ENCODE measurements around the gene LPIN3. TPM values are rescaled to one million over a fixed set of nuclear protein-coding genes. Genes with fewer than 3 reads are reported as not detected.

LPIN3 gene
- total and polyA plus RNA-seq, 2 of the 8 experiments (the other 6 are each of a cell fraction or from before 2014, with no cell fraction given): 3.7 to 3.9 TPM

DNA sequence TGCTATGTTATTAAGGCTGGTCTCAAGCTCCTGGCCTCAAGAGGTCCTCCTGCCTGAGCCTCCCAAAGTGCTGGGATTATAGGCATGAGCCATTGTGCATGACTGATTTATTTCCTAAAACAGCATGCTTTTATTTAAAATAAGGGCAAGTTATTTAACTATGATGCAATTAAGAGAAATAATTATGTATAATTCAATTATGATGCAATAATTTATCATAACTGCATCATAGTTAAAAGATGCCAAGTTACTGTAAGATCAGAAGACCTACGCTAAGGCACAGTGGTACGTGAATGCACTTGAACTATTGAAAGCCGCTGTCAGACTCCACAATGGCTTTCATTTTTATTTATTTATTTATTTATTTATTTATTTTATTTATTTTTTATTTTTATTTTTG is 50.3 kb downstream of the LPIN3 start:
- WGBS, 2 experiments (ENCODE audit: extremely low coverage in 1 of 2, insufficient coverage in 1 of 2, insufficient read length in 1 of 2, insufficient replicate concordance in 2 of 2, low coverage in 1 of 2, low lambda C conversion rate in 2 of 2, missing lambda C conversion rate in 1 of 2): 93% methylated on average over 3 of the region's 3 CpGs; no CpG with 5 or more reads in 1 of the 2 experiments
- FAIRE-seq: no peak

More for the DNA sequence above, 50.3 kb downstream of the LPIN3 start:
- no peaks in the 10 kb centered on the region for H3K23me2 ChIP-seq (ENCODE audit: low read depth, low read length)
- H3K79me1 ChIP-seq (ENCODE audit: low read depth, low read length): no peaks in the 10 kb centered on the region; the same call in 1 of the 2 replicates
- H4K20me1 ChIP-seq (replicated peaks in 1 of 2; ENCODE audit: control insufficient read depth in 1 of 2, insufficient read depth in 2 of 2, low read length in 2 of 2): no peaks in the 10 kb centered on the region
- no peak for DNase-seq (ENCODE audit: low read depth in 1 of 2, low spot score in 2 of 2)
- H3K4me3 ChIP-seq (ENCODE audit: extremely low read depth in 1 of 4, insufficient read depth in 2 of 4, low read depth in 3 of 4, low read length in 4 of 4): no peak overlapping the region
- H3K14ac ChIP-seq (ENCODE audit: insufficient read length): no peak overlapping the region
- no peaks in the 10 kb centered on the region for H3K9me3 ChIP-seq (ENCODE audit: insufficient read depth in 2 of 2, low read depth in 1 of 2, low read length in 1 of 2)
- no peak overlapping the region for H2AFZ ChIP-seq (ENCODE audit: low read length)
- TF ChIP-seq SIX5 (IDR thresholded peaks at IDR 0.05; ENCODE audit: low read depth, low read length) (no peak), CEBPB (IDR thresholded peaks at IDR 0.05; ENCODE audit: low read depth, low read length) (peak; percentile 12; the same call in 1 of the 2 replicates)
- TF ChIP-seq, protein P1, sequence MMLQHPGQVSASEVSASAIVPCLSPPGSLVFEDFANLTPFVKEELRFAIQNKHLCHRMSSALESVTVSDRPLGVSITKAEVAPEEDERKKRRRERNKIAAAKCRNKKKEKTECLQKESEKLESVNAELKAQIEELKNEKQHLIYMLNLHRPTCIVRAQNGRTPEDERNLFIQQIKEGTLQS (IDR thresholded peaks at IDR 0.05; ENCODE audit: insufficient read depth, low read depth, low read length): no peak
- H2BK120ac ChIP-seq (replicated peaks; ENCODE audit: low read depth, low read length): no peak overlapping the region
- H3K27ac ChIP-seq (ENCODE audit: low read depth, low read length): no peak overlapping the region
- no peak overlapping the region for H3K4me2 ChIP-seq (ENCODE audit: insufficient read depth in 1 of 2, low read depth in 2 of 2, low read length in 2 of 2)
- H2AK5ac ChIP-seq (ENCODE audit: low read depth, low read length): no peak overlapping the region
- no peak overlapping the region for H3K56ac ChIP-seq (replicated peaks; ENCODE audit: insufficient read length, low read depth, low read length)
- no peaks in the 10 kb centered on the region for H3K79me2 ChIP-seq (ENCODE audit: control insufficient read depth in 1 of 2, insufficient read depth in 2 of 2, low read length in 2 of 2)
- H4K8ac ChIP-seq (ENCODE audit: extremely low read depth, insufficient read depth, low read length): no peak overlapping the region
- H3K23ac ChIP-seq (ENCODE audit: insufficient read length): no peak overlapping the region
- H3K18ac ChIP-seq (ENCODE audit: extremely low read depth, low read length): no peak overlapping the region
- no peaks in the 10 kb centered on the region for H3K27me3 ChIP-seq (replicated peaks in 1 of 4; ENCODE audit: control insufficient read depth in 3 of 4, extremely low read depth in 1 of 4, insufficient read depth in 3 of 4, low read length in 3 of 4)
- CTCF ChIA-PET (ENCODE audit: partially characterized antibody): interaction anchor here (1.0 to 1.5 kb wide), 2 partner anchors 20 to 38 kb away, joined by 3 to 5 read pairs; no protein-coding TSS in a partner anchor
- no peak overlapping the region for H4K5ac ChIP-seq (ENCODE audit: insufficient read length, low read depth, low read length)
- H2BK12ac ChIP-seq (ENCODE audit: low read depth, low read length): no peak overlapping the region
- no peak overlapping the region for H3K9ac ChIP-seq (replicated peaks in 1 of 4; ENCODE audit: extremely low read depth in 1 of 4, low read depth in 3 of 4, low read length in 3 of 4)
- no peak overlapping the region for H4K91ac ChIP-seq (replicated peaks; ENCODE audit: insufficient read length, low read length)
- no peak overlapping the region for H3K4ac ChIP-seq (replicated peaks; ENCODE audit: insufficient read length, low read depth, low read length)
- H3K4me1 ChIP-seq (replicated peaks in 1 of 4; ENCODE audit: control insufficient read depth in 3 of 4, insufficient read depth in 4 of 4, low read length in 3 of 4): peaks cover 0 to 10% (median 3%) of the 10 kb centered on the region in 4 experiments; a peak in 2 of 7 replicates
- H2BK5ac ChIP-seq (ENCODE audit: low read depth, low read length): no peak overlapping the region
- no peaks in the 10 kb centered on the region for H3K36me3 ChIP-seq (ENCODE audit: control insufficient read depth in 2 of 4, insufficient read depth in 4 of 4, low read length in 3 of 4)
- no peak overlapping the region for H2BK20ac ChIP-seq (ENCODE audit: low read length)
- no peak overlapping the region for H2BK15ac ChIP-seq (ENCODE audit: low read length)
- POLR2A ChIA-PET (ENCODE audit: partially characterized antibody): no interaction called here

All from H1 (cell line).